ENCODE measurements around the gene ERC2.
A peak's percentile ranks its signal among the peaks of the same experiment; 100 is the strongest.

- TF ChIP-seq, protein P1, sequence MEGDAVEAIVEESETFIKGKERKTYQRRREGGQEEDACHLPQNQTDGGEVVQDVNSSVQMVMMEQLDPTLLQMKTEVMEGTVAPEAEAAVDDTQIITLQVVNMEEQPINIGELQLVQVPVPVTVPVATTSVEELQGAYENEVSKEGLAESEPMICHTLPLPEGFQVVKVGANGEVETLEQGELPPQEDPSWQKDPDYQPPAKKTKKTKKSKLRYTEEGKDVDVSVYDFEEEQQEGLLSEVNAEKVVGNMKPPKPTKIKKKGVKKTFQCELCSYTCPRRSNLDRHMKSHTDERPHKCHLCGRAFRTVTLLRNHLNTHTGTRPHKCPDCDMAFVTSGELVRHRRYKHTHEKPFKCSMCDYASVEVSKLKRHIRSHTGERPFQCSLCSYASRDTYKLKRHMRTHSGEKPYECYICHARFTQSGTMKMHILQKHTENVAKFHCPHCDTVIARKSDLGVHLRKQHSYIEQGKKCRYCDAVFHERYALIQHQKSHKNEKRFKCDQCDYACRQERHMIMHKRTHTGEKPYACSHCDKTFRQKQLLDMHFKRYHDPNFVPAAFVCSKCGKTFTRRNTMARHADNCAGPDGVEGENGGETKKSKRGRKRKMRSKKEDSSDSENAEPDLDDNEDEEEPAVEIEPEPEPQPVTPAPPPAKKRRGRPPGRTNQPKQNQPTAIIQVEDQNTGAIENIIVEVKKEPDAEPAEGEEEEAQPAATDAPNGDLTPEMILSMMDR (conservative IDR thresholded peaks at IDR 0.05; ENCODE audit: low read depth, low read length), result no peak
- TF ChIP-seq EZH2 (IDR thresholded peaks at IDR 0.05; ENCODE audit: low read length, unreplicated experiment), result peak; percentile 44
Measured at GRCh38 chr3:56467801-56468183, 475 bp downstream of the ERC2 start.

Measured in PC-3 (cell line).